ENCODE results near the gene NQO2.
"Not testable (repeated sequence)": the region's sequence is repeated elsewhere in the genome, so short reads cannot be mapped to it uniquely, and the experiment has no call there.

The NQO2 gene

DNA sequence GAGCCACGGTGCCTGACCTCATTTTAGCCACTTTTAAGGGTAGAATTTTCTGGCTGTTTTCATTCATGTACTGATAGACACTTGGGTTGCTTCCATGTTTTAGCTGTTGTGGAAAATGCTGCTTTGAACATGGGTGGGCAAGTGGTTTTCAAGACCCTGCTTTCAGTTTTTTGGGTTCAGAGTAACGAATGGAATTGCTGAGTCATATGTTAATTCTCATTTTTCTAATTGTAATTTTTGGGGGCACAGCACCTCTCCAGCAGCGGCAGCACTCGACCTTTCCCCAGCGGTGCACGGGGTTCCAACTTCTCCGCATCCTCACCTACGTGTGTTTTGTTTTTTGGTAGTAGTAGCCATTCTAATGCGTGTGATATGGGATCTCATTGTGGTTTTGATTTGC lies 5.4 kb downstream of the NQO2 start:
- TF ChIP-seq, protein P1, sequence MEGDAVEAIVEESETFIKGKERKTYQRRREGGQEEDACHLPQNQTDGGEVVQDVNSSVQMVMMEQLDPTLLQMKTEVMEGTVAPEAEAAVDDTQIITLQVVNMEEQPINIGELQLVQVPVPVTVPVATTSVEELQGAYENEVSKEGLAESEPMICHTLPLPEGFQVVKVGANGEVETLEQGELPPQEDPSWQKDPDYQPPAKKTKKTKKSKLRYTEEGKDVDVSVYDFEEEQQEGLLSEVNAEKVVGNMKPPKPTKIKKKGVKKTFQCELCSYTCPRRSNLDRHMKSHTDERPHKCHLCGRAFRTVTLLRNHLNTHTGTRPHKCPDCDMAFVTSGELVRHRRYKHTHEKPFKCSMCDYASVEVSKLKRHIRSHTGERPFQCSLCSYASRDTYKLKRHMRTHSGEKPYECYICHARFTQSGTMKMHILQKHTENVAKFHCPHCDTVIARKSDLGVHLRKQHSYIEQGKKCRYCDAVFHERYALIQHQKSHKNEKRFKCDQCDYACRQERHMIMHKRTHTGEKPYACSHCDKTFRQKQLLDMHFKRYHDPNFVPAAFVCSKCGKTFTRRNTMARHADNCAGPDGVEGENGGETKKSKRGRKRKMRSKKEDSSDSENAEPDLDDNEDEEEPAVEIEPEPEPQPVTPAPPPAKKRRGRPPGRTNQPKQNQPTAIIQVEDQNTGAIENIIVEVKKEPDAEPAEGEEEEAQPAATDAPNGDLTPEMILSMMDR (IDR thresholded peaks at IDR 0.05; ENCODE audit: control insufficient read depth, insufficient read depth, low read depth, low read length, missing control alignments): no peak
- DNase-seq (ENCODE audit: low read depth): no peak
- no peak overlapping the region for H3K4me3 ChIP-seq (ENCODE audit: control insufficient read depth, low read depth, low read length)

DNA sequence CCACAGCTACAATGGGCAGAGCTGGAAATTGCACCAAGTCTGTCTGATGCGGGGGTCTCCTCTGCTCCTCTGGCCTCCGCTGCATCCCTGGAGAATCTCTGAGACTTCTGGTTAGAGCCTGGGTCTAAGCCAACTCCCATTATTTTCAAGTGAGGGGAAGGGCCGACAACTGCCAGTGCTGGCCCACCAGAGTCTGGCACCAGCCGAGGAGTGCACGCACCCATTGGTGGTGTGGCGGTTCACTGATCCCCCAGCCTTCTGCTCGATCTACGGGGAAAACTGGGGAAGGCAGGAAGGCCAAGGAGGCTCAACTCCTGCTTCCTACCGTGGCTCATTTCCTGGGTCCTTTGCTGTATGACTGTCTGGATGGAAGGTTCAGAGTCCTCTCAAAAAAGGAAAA lies 6.2 kb downstream of the NQO2 start:
- no peak overlapping the region for H3K4me3 ChIP-seq (ENCODE audit: control insufficient read depth, low read depth, low read length)
- DNase-seq (ENCODE audit: low read depth): no peak

GRCh38 chr6:3006476-3006875 lies 6.8 kb downstream of the NQO2 start:
- TF ChIP-seq, protein P1 (IDR thresholded peaks at IDR 0.05; ENCODE audit: control insufficient read depth, insufficient read depth, low read depth, low read length, missing control alignments): no peak
- DNase-seq (ENCODE audit: low read depth): no peak
- H3K4me3 ChIP-seq (ENCODE audit: control insufficient read depth, low read depth, low read length): no peak overlapping the region

More for the DNA sequence above, 6.2 kb downstream of the NQO2 start:
- TF ChIP-seq, protein P1 (IDR thresholded peaks at IDR 0.05; ENCODE audit: control insufficient read depth, insufficient read depth, low read depth, low read length, missing control alignments): no peak

DNA sequence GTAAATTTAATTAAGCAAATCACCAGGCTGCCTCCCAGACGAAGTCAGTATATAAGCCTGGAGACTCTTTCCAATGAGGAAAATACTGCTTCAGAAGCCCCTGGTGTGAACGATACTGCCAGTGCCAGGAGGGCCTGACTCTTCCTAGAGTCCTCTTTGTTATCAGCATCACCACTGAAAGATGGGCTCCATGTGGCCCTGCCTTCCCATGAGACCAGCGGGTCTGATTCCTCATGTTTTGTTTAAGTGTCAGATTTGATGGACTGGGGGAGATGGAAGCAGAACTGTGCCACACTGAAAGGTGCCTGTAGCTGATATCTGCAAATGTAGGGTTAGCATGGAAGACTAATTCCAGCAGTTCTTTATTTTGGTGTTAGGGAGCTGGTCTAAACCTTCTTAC lies 7.9 kb downstream of the NQO2 start:
- no peak overlapping the region for H3K4me3 ChIP-seq (ENCODE audit: control insufficient read depth, low read depth, low read length)
- no peak for DNase-seq (ENCODE audit: low read depth)
- TF ChIP-seq, protein P1 (IDR thresholded peaks at IDR 0.05; ENCODE audit: control insufficient read depth, insufficient read depth, low read depth, low read length, missing control alignments): no peak

GRCh38 chr6:3008712-3009265 lies 9.1 kb downstream of the NQO2 start:
- H3K4me3 ChIP-seq (ENCODE audit: control insufficient read depth, low read depth, low read length); DNase-seq (ENCODE audit: low read depth): not testable (repeated sequence)

GRCh38 chr6:3009930-3010329 lies 10.2 kb downstream of the NQO2 start:
- DNase-seq (ENCODE audit: low read depth): no peak
- no peak overlapping the region for H3K4me3 ChIP-seq (ENCODE audit: control insufficient read depth, low read depth, low read length)
- TF ChIP-seq, protein P1 (IDR thresholded peaks at IDR 0.05; ENCODE audit: control insufficient read depth, insufficient read depth, low read depth, low read length, missing control alignments): no peak

- no peak overlapping the region for H3K4me3 ChIP-seq (ENCODE audit: control insufficient read depth, low read depth, low read length)
- no peak for DNase-seq (ENCODE audit: low read depth)
- TF ChIP-seq, protein P1 (IDR thresholded peaks at IDR 0.05; ENCODE audit: control insufficient read depth, insufficient read depth, low read depth, low read length, missing control alignments): no peak
These were observed 11.5 kb downstream of the NQO2 start for GRCh38 chr6:3011158-3011557.
